ENCODE results near the gene NLRP13.

DNA sequence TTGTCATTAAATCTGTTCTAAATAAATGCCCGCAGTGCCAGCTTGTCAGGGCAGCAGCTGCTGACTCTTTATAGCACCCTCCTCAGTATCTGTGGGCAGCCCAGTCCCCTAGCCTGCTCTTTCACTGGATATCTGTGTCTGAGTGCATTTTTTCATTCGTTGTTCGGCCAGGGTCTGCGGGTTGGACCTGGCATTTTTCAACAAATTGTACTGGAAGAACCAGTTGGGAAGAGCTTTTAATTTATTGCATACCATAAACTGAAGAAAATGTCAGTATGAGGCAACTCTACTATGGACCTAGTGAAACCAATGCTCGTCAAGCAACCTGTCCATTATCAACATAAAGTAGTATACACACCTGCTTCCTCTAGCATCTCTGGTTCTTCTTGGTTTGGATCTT is 8.6 kb downstream of the NLRP13 start:
- TF ChIP-seq, protein P1, sequence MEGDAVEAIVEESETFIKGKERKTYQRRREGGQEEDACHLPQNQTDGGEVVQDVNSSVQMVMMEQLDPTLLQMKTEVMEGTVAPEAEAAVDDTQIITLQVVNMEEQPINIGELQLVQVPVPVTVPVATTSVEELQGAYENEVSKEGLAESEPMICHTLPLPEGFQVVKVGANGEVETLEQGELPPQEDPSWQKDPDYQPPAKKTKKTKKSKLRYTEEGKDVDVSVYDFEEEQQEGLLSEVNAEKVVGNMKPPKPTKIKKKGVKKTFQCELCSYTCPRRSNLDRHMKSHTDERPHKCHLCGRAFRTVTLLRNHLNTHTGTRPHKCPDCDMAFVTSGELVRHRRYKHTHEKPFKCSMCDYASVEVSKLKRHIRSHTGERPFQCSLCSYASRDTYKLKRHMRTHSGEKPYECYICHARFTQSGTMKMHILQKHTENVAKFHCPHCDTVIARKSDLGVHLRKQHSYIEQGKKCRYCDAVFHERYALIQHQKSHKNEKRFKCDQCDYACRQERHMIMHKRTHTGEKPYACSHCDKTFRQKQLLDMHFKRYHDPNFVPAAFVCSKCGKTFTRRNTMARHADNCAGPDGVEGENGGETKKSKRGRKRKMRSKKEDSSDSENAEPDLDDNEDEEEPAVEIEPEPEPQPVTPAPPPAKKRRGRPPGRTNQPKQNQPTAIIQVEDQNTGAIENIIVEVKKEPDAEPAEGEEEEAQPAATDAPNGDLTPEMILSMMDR (conservative IDR thresholded peaks at IDR 0.05; ENCODE audit: low read depth, low read length), result no peak
- TF ChIP-seq EZH2 (IDR thresholded peaks at IDR 0.05; ENCODE audit: borderline replicate concordance, low read depth, low read length, poor library complexity, severe bottlenecking), result no peak

All from A673 (cell line).